Hepatocyte (in vitro differentiated cells): Measurements from ENCODE around the gene PTPN1. TPM values are rescaled to one million over a fixed set of nuclear protein-coding genes. Genes with fewer than 3 reads are reported as not detected.

Experiments used
- DNase-seq: peaks from one replicate; pipeline ENCODE4 v3.0.0-alpha.2; 2016; ENCODE audit warnings: low spot score
- H2AFZ ChIP-seq: fragments of 200-600 bp; sonication (generic); 2 replicates; pipeline ENCODE4 v1.6.0; 2016; ENCODE audit warnings: antibody characterized with exemption, mild to moderate bottlenecking
- H3K27ac ChIP-seq: fragments of 200-600 bp; sonication (generic); 2 replicates; pipeline ENCODE4 v1.5.1; 2016; ENCODE audit warnings: mild to moderate bottlenecking
- H3K27me3 ChIP-seq: fragments of 200-600 bp; sonication (generic); 2 replicates; pipeline ENCODE4 v1.6.1; 2016
- H3K36me3 ChIP-seq: fragments of 200-600 bp; sonication (generic); replicated peaks from 2 replicates; pipeline ENCODE4 v1.5.1; 2016; ENCODE audit warnings: low read depth; ENCODE audit not compliant: insufficient read depth
- H3K4me1 ChIP-seq: fragments of 200-600 bp; sonication (generic); 2 replicates; pipeline ENCODE4 v1.5.1; 2016; ENCODE audit warnings: mild to moderate bottlenecking, moderate library complexity; ENCODE audit not compliant: insufficient read depth
- H3K4me2 ChIP-seq: fragments of 200-600 bp; sonication (generic); 2 replicates; pipeline ENCODE4 v1.6.0; 2016
- H3K4me3 ChIP-seq: fragments of 200-600 bp; sonication (generic); 2 replicates; pipeline ENCODE4 v1.5.1; 2016; ENCODE audit warnings: mild to moderate bottlenecking
- H3K79me2 ChIP-seq: fragments of 200-600 bp; sonication (generic); 2 replicates; pipeline ENCODE4 v1.6.0; 2017; ENCODE audit warnings: mild to moderate bottlenecking
- H3K9me2 ChIP-seq: fragments of 200-600 bp; sonication (generic); replicated peaks from 2 replicates; pipeline ENCODE4 v1.6.0; 2017; ENCODE audit warnings: mild to moderate bottlenecking; ENCODE audit not compliant: insufficient read depth
- H3K9me3 ChIP-seq: fragments of 200-600 bp; sonication (generic); 2 replicates; pipeline ENCODE4 v1.5.1; 2016; ENCODE audit warnings: low read depth, mild to moderate bottlenecking
- H4K20me1 ChIP-seq: fragments of 200-600 bp; sonication (generic); 2 replicates; pipeline ENCODE4 v1.6.0; 2016; ENCODE audit warnings: mild to moderate bottlenecking; ENCODE audit not compliant: insufficient read depth, poor library complexity, severe bottlenecking
- EZH2 ChIP-seq: fragments of 200-600 bp; sonication (generic); IDR thresholded peaks from 2 replicates; pipeline ENCODE4 v1.6.1; 2016; ENCODE audit warnings: antibody characterized with exemption, mild to moderate bottlenecking, borderline replicate concordance
- EZH2phosphoT487 ChIP-seq: fragments of 200-600 bp; sonication (generic); IDR thresholded peaks from one replicate; pipeline ENCODE4 v1.6.1; 2018; ENCODE audit warnings: antibody characterized with exemption, mild to moderate bottlenecking, low read depth, moderate library complexity; ENCODE audit not compliant: unreplicated experiment, severe bottlenecking
- WGBS: methylation state at CpG from one replicate; pipeline ENCODE4 v1.1.6; 2016; ENCODE audit warnings: low lambda C conversion rate; ENCODE audit errors: missing lambda C conversion rate; 5-methylcytosine and 5-hydroxymethylcytosine counted together
- polyA plus RNA-seq: library from polyadenylated mRNA; unstranded; fragments of >200 nt; fragmentation: Nextera tagmentation; extraction: Ambion mirVana; gene quantifications from 2 replicates; pipeline ENCODE4 v1.2.1, GENCODE V29; 2016
- total RNA-seq: library from RNA; depleted of rRNA; stranded (reverse); fragments of >200 nt; gene quantifications from 2 replicates; pipeline ENCODE4 v1.2.3, GENCODE V29; 2014
- TF ChIP-seq, protein P1 (sequence below): fragments of 200-600 bp; sonication (generic); IDR thresholded peaks from 2 replicates; pipeline ENCODE4 v1.5.1; 2016; ENCODE audit warnings: antibody characterized with exemption, mild to moderate bottlenecking; ENCODE audit not compliant: poor library complexity

PTPN1 gene
- total and polyA plus RNA-seq, 2 experiments from 2014 or later: 22.0 to 32.1 TPM

DNA sequence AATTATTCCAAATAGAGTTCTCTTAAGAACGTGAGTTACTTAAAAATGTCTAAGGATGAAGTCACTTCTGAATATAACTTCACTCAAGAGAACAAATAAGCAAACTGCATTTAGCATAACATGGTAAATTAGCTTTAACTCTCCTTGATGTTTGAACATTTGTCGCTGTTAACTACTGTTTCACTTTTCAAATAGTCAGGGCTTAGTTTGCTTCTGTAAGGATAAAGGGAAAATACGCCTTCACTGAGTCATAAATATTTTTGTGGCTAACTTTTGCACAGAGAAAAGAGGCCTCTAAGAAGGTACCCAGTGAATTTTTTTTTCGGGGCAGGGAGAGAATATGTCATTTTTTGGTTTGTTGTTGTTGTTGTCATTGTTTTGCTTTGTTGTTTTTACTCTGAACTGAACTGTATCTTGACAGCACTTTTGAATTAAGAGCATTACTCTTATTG is 8.1 kb downstream of the PTPN1 start:
- H3K9me3 ChIP-seq: no peaks in the 10 kb centered on the region
- peaks cover 87% of the 10 kb centered on the region for H4K20me1 ChIP-seq
- peaks cover 50% of the 10 kb centered on the region for H3K4me1 ChIP-seq
- no peak overlapping the region for H3K4me3 ChIP-seq
- TF ChIP-seq, protein P1, sequence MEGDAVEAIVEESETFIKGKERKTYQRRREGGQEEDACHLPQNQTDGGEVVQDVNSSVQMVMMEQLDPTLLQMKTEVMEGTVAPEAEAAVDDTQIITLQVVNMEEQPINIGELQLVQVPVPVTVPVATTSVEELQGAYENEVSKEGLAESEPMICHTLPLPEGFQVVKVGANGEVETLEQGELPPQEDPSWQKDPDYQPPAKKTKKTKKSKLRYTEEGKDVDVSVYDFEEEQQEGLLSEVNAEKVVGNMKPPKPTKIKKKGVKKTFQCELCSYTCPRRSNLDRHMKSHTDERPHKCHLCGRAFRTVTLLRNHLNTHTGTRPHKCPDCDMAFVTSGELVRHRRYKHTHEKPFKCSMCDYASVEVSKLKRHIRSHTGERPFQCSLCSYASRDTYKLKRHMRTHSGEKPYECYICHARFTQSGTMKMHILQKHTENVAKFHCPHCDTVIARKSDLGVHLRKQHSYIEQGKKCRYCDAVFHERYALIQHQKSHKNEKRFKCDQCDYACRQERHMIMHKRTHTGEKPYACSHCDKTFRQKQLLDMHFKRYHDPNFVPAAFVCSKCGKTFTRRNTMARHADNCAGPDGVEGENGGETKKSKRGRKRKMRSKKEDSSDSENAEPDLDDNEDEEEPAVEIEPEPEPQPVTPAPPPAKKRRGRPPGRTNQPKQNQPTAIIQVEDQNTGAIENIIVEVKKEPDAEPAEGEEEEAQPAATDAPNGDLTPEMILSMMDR: no peak
- no peak for TF ChIP-seq EZH2phosphoT487
- no peak for TF ChIP-seq EZH2
- H3K27me3 ChIP-seq: no peaks in the 10 kb centered on the region
- H3K27ac ChIP-seq: peak overlapping the region; percentile 61
- no peaks in the 10 kb centered on the region for H3K36me3 ChIP-seq
- WGBS: 38% methylated on average over 4 of the region's 4 CpGs
- H3K79me2 ChIP-seq: peaks cover 100% of the 10 kb centered on the region
- H3K4me2 ChIP-seq: peak overlapping the region; percentile 71
- no peaks in the 10 kb centered on the region for H3K9me2 ChIP-seq
- no peak overlapping the region for H2AFZ ChIP-seq
- no peak for DNase-seq

DNA sequence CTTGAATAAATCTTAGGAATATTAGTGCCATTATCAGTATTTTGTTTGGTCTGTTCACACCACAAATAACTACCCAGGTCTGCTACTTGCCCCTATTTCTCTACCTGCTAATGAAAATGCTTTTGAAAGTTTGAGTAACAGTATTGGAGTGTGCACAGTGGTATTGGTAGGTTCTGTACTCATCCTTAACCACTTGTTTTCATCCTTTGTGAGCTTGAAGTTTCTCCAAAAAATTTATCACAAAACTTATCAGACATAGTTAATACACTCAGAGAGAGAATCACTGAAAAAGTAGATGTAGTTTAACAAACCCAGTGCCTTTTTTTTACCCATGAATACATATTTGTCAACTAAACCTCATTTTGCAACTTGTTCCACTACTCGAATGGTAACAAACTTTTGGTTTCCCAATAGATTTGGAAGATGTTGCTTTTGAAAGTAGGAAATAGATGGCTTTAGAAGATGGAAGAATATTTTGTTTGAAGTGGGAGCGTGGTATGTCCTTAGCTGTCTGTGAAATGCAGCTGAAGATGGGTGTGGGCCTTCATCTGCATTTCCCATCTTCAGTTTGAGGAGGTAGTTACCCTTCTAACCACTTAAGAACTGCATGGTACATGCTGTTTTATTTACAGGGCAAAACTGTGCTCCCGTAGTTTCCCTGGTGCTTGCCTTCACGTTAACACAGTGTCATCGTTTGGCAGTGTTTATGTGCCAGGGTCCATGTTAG is 9.0 kb downstream of the PTPN1 start:
- Histone ChIP-seq H3K27ac (peak overlapping the region; percentile 61), H3K4me3 (no peak overlapping the region), H3K4me1 (peaks cover 48% of the 10 kb centered on the region), H3K27me3 (no peaks in the 10 kb centered on the region), H2AFZ (no peak overlapping the region), H3K9me3 (no peaks in the 10 kb centered on the region), H3K36me3 (no peaks in the 10 kb centered on the region), H3K4me2 (no peak overlapping the region), H3K9me2 (no peaks in the 10 kb centered on the region), H3K79me2 (peaks cover 100% of the 10 kb centered on the region), H4K20me1 (peaks cover 83% of the 10 kb centered on the region)
- DNase-seq: no peak
- TF ChIP-seq EZH2 (no peak), EZH2phosphoT487 (no peak)
- TF ChIP-seq, protein P1: no peak
- WGBS: 77% methylated on average over 5 of the region's 5 CpGs

DNA sequence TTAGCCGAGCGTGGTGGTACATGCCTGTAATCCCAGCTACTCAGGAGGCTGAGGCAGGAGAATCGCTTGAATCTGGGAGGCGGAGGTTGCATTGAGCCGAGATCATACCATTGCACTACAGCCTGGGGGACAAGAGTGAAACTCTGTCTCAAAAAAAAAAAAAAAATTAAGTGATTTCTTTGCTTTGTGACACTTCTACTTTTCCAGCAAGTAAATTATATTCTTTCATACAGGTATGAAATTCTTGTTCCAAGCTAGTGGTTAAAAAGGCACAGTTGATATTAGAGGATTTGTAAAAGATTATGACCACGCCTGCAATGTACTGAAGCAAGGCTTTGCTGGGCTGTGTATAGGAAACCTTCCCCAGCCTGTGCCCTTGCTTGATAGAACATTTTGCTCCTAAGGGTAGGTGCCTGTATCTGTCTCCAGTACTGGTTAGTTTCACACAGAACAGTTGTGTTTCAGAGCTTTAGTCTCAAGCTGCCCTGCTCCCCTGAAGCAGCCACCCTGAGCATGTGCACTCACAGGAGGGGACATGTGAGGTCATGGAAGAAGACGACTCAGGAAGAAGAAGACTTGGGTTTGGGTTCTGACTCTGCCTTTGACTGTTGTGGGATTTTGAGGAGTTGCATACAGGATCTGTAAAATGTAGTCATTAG is 10.2 kb downstream of the PTPN1 start:
- H3K4me3 ChIP-seq: no peak overlapping the region
- 91% methylated on average over 7 of the region's 7 CpGs for WGBS
- H4K20me1 ChIP-seq: peaks cover 73% of the 10 kb centered on the region
- no peak for DNase-seq
- H2AFZ ChIP-seq: no peak overlapping the region
- H3K9me2 ChIP-seq: no peaks in the 10 kb centered on the region
- H3K9me3 ChIP-seq: no peaks in the 10 kb centered on the region
- peak overlapping the region; percentile 61 for H3K27ac ChIP-seq
- TF ChIP-seq EZH2phosphoT487 (no peak), EZH2 (no peak)
- TF ChIP-seq, protein P1: no peak
- H3K36me3 ChIP-seq: no peaks in the 10 kb centered on the region
- H3K27me3 ChIP-seq: no peaks in the 10 kb centered on the region
- H3K4me1 ChIP-seq: peaks cover 48% of the 10 kb centered on the region
- H3K4me2 ChIP-seq: peak overlapping the region; percentile 28
- H3K79me2 ChIP-seq: peaks cover 100% of the 10 kb centered on the region
